GM19467 (cell line): ENCODE results near the gene TAF1A.

Source experiments
- ATAC-seq: cut with Tn5 transposase; IDR thresholded peaks from one replicate; pipeline ENCODE4 v1.9.1; 2021; ENCODE audit warnings: mild to moderate bottlenecking, moderate library complexity; ENCODE audit not compliant: unreplicated experiment

The TAF1A gene

GRCh38 chr1:222600281-222600680 is 10.5 kb upstream of the TAF1A start:
- ATAC-seq, result no peak

- ATAC-seq, result no peak
These were observed 7.0 kb upstream of the TAF1A start for GRCh38 chr1:222596696-222597095.

GRCh38 chr1:222594789-222595188 is 5.1 kb upstream of the TAF1A start:
- no peak for ATAC-seq

- no peak for ATAC-seq
These were observed 2.4 kb upstream of the TAF1A start for GRCh38 chr1:222592171-222592570.

GRCh38 chr1:222588135-222588534 is 1.6 kb downstream of the TAF1A start:
- ATAC-seq, result no peak

- ATAC-seq, result no peak
These were observed 2.9 kb downstream of the TAF1A start for GRCh38 chr1:222586842-222587241.

GRCh38 chr1:222583079-222583478 is 6.7 kb downstream of the TAF1A start:
- peak; percentile 92 for ATAC-seq

GRCh38 chr1:222582099-222582774 is 7.5 kb downstream of the TAF1A start:
- ATAC-seq, result no peak

GRCh38 chr1:222579316-222579715 is 10.4 kb downstream of the TAF1A start:
- ATAC-seq, result no peak

- ATAC-seq, result no peak
These were observed 18.9 kb downstream of the TAF1A start for GRCh38 chr1:222570837-222571236.

- no peak for ATAC-seq
These were observed 28.1 kb downstream of the TAF1A start for GRCh38 chr1:222561656-222562055.

GRCh38 chr1:222557574-222557973 is 32.2 kb downstream of the TAF1A start:
- ATAC-seq, result no peak

- ATAC-seq, result no peak
These were observed 32.6 kb downstream of the TAF1A start for GRCh38 chr1:222557148-222557547.

- ATAC-seq, result no peak
These were observed 33.6 kb downstream of the TAF1A start for GRCh38 chr1:222555992-222556615.

GRCh38 chr1:222554177-222554576 is 35.6 kb downstream of the TAF1A start:
- no peak for ATAC-seq

- no peak for ATAC-seq
These were observed 36.9 kb downstream of the TAF1A start for GRCh38 chr1:222552882-222553281.

GRCh38 chr1:222547944-222548671 is 41.6 kb downstream of the TAF1A start, which contains the start of gene HHIPL2:
Gene HHIPL2, minus strand, starts transcription at chr1:222548104. Its CDS starts 60 bp downstream, at chr1:222548044.
- no peak for ATAC-seq

GRCh38 chr1:222547260-222547614 is 42.5 kb downstream of the TAF1A start:
- ATAC-seq, result no peak

- ATAC-seq, result no peak
These were observed 43.0 kb downstream of the TAF1A start for GRCh38 chr1:222546548-222547259.

GRCh38 chr1:222546091-222546490 is 43.6 kb downstream of the TAF1A start:
- ATAC-seq, result no peak

- ATAC-seq, result no peak
These were observed 45.9 kb downstream of the TAF1A start for GRCh38 chr1:222543817-222544216.
